ENCODE results near the gene RC3H1. TPM values are rescaled to one million over a fixed set of nuclear protein-coding genes. Genes with fewer than 3 reads are reported as not detected.
A peak's percentile ranks its signal among the peaks of the same experiment; 100 is the strongest.

RC3H1 gene
- total and polyA plus RNA-seq, 2 experiments from 2014 or later = 6.8 to 24.5 TPM

DNA sequence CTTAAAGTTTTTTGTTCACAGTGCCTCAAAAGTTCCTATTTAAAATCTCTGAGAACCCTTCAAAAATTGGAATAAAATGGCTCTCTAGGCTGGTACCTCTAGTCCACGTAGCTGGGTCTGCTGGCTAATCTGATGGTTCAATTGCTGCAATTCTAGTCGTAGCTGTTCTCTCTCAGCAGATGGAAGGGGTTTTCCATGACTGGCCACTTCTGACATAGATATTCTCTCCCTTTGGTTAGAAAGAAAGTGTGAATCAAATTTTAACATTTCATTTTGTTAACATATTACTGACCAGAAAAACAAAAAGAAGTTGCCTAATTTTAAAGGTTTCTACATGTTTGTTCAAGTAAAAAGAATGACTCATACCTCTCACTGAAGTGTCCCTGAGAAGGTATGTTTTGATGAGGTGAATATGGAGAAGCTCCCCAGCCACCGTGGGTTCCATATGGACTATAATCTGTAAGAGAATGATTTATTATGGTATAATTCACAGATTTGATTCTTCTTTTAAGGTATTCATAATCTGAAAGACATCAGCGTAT is 75.7 kb downstream of the RC3H1 start:
- Histone ChIP-seq H3K27ac (ENCODE audit: low read depth) (no peak overlapping the region), H3K4me1 (ENCODE audit: insufficient read depth) (no peaks in the 10 kb centered on the region), H3K9me2 (ENCODE audit: insufficient read depth) (no peaks in the 10 kb centered on the region), H3K4me2 (no peak overlapping the region), H3K36me3 (ENCODE audit: insufficient read depth) (peaks cover 44% of the 10 kb centered on the region), H4K20me1 (replicated peaks; ENCODE audit: insufficient read depth) (no peaks in the 10 kb centered on the region), H3K4me3 (no peak overlapping the region), H2AFZ (no peak overlapping the region), H3K27me3 (ENCODE audit: insufficient read depth) (no peaks in the 10 kb centered on the region), H3F3A (replicated peaks; ENCODE audit: low read depth) (no peaks in the 10 kb centered on the region), H3K79me2 (replicated peaks; ENCODE audit: insufficient read depth) (no peaks in the 10 kb centered on the region)
- peaks cover 72% of the 10 kb centered on the region for H3K36me3 Mint-ChIP-seq (ENCODE audit: low read depth)
- H3K4me1 Mint-ChIP-seq = no peaks in the 10 kb centered on the region
- H3K27me3 Mint-ChIP-seq (ENCODE audit: insufficient read depth, low read depth, poor library complexity) = peaks cover 2% of the 10 kb centered on the region
- H3K9me3 Mint-ChIP-seq = no peaks in the 10 kb centered on the region
- TF ChIP-seq, protein P1, sequence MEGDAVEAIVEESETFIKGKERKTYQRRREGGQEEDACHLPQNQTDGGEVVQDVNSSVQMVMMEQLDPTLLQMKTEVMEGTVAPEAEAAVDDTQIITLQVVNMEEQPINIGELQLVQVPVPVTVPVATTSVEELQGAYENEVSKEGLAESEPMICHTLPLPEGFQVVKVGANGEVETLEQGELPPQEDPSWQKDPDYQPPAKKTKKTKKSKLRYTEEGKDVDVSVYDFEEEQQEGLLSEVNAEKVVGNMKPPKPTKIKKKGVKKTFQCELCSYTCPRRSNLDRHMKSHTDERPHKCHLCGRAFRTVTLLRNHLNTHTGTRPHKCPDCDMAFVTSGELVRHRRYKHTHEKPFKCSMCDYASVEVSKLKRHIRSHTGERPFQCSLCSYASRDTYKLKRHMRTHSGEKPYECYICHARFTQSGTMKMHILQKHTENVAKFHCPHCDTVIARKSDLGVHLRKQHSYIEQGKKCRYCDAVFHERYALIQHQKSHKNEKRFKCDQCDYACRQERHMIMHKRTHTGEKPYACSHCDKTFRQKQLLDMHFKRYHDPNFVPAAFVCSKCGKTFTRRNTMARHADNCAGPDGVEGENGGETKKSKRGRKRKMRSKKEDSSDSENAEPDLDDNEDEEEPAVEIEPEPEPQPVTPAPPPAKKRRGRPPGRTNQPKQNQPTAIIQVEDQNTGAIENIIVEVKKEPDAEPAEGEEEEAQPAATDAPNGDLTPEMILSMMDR (conservative IDR thresholded peaks at IDR 0.05; ENCODE audit: low read depth in 2 of 2) = no peak
- TF ChIP-seq EZH2phosphoT487 (IDR thresholded peaks at IDR 0.05; ENCODE audit: unreplicated experiment) (no peak), POLR2AphosphoS5 (IDR thresholded peaks at IDR 0.05; ENCODE audit: low read depth) (no peak), EZH2 (IDR thresholded peaks at IDR 0.05; ENCODE audit: low read depth, unreplicated experiment) (no peak), NANOG (IDR thresholded peaks at IDR 0.05; ENCODE audit: borderline replicate concordance) (no peak), CREB1 (CRISPR knock-in tag; IDR thresholded peaks at IDR 0.05; ENCODE audit: low read depth) (no peak), JUNB (IDR thresholded peaks at IDR 0.05; ENCODE audit: unreplicated experiment) (no peak), STAT1 (IDR thresholded peaks at IDR 0.05; ENCODE audit: unreplicated experiment) (no peak), ZNF114 (CRISPR knock-in tag; IDR thresholded peaks at IDR 0.05) (no peak), ZNF331 (CRISPR knock-in tag; IDR thresholded peaks at IDR 0.05; ENCODE audit: low read depth) (no peak)
- TF ChIP-seq, protein P2, sequence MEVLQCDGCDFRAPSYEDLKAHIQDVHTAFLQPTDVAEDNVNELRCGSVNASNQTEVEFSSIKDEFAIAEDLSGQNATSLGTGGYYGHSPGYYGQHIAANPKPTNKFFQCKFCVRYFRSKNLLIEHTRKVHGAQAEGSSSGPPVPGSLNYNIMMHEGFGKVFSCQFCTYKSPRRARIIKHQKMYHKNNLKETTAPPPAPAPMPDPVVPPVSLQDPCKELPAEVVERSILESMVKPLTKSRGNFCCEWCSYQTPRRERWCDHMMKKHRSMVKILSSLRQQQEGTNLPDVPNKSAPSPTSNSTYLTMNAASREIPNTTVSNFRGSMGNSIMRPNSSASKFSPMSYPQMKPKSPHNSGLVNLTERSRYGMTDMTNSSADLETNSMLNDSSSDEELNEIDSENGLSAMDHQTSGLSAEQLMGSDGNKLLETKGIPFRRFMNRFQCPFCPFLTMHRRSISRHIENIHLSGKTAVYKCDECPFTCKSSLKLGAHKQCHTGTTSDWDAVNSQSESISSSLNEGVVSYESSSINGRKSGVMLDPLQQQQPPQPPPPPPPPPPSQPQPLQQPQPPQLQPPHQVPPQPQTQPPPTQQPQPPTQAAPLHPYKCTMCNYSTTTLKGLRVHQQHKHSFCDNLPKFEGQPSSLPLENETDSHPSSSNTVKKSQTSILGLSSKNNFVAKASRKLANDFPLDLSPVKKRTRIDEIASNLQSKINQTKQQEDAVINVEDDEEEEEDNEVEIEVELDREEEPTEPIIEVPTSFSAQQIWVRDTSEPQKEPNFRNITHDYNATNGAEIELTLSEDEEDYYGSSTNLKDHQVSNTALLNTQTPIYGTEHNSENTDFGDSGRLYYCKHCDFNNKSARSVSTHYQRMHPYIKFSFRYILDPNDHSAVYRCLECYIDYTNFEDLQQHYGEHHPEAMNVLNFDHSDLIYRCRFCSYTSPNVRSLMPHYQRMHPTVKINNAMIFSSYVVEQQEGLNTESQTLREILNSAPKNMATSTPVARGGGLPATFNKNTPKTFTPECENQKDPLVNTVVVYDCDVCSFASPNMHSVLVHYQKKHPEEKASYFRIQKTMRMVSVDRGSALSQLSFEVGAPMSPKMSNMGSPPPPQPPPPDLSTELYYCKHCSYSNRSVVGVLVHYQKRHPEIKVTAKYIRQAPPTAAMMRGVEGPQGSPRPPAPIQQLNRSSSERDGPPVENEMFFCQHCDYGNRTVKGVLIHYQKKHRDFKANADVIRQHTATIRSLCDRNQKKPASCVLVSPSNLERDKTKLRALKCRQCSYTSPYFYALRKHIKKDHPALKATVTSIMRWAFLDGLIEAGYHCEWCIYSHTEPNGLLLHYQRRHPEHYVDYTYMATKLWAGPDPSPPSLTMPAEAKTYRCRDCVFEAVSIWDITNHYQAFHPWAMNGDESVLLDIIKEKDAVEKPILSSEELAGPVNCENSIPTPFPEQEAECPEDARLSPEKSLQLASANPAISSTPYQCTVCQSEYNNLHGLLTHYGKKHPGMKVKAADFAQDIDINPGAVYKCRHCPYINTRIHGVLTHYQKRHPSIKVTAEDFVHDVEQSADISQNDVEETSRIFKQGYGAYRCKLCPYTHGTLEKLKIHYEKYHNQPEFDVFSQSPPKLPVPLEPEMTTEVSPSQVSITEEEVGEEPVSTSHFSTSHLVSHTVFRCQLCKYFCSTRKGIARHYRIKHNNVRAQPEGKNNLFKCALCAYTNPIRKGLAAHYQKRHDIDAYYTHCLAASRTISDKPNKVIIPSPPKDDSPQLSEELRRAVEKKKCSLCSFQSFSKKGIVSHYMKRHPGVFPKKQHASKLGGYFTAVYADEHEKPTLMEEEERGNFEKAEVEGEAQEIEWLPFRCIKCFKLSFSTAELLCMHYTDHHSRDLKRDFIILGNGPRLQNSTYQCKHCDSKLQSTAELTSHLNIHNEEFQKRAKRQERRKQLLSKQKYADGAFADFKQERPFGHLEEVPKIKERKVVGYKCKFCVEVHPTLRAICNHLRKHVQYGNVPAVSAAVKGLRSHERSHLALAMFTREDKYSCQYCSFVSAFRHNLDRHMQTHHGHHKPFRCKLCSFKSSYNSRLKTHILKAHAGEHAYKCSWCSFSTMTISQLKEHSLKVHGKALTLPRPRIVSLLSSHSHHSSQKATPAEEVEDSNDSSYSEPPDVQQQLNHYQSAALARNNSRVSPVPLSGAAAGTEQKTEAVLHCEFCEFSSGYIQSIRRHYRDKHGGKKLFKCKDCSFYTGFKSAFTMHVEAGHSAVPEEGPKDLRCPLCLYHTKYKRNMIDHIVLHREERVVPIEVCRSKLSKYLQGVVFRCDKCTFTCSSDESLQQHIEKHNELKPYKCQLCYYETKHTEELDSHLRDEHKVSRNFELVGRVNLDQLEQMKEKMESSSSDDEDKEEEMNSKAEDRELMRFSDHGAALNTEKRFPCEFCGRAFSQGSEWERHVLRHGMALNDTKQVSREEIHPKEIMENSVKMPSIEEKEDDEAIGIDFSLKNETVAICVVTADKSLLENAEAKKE (CRISPR knock-in tag; IDR thresholded peaks at IDR 0.05) = no peak
- TF ChIP-seq, protein P3, sequence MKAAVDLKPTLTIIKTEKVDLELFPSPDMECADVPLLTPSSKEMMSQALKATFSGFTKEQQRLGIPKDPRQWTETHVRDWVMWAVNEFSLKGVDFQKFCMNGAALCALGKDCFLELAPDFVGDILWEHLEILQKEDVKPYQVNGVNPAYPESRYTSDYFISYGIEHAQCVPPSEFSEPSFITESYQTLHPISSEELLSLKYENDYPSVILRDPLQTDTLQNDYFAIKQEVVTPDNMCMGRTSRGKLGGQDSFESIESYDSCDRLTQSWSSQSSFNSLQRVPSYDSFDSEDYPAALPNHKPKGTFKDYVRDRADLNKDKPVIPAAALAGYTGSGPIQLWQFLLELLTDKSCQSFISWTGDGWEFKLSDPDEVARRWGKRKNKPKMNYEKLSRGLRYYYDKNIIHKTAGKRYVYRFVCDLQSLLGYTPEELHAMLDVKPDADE (IDR thresholded peaks at IDR 0.05) = no peak
- TF ChIP-seq, protein P4, sequence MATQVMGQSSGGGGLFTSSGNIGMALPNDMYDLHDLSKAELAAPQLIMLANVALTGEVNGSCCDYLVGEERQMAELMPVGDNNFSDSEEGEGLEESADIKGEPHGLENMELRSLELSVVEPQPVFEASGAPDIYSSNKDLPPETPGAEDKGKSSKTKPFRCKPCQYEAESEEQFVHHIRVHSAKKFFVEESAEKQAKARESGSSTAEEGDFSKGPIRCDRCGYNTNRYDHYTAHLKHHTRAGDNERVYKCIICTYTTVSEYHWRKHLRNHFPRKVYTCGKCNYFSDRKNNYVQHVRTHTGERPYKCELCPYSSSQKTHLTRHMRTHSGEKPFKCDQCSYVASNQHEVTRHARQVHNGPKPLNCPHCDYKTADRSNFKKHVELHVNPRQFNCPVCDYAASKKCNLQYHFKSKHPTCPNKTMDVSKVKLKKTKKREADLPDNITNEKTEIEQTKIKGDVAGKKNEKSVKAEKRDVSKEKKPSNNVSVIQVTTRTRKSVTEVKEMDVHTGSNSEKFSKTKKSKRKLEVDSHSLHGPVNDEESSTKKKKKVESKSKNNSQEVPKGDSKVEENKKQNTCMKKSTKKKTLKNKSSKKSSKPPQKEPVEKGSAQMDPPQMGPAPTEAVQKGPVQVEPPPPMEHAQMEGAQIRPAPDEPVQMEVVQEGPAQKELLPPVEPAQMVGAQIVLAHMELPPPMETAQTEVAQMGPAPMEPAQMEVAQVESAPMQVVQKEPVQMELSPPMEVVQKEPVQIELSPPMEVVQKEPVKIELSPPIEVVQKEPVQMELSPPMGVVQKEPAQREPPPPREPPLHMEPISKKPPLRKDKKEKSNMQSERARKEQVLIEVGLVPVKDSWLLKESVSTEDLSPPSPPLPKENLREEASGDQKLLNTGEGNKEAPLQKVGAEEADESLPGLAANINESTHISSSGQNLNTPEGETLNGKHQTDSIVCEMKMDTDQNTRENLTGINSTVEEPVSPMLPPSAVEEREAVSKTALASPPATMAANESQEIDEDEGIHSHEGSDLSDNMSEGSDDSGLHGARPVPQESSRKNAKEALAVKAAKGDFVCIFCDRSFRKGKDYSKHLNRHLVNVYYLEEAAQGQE (IDR thresholded peaks at IDR 0.05; ENCODE audit: unreplicated experiment) = no peak
- no peak for DNase-seq (ENCODE audit: low spot score)
- H3K4me3 Mint-ChIP-seq = no peak overlapping the region
- H3K27ac Mint-ChIP-seq = peak overlapping the region; percentile 5; the same call in 1 of the 2 replicates
- no peak for ATAC-seq

Measured in GM23338 (cell line).